GM18511 (cell line): ENCODE results near the gene PDE8B.

Experiments
- ATAC-seq: cut with Tn5 transposase; IDR thresholded peaks from one replicate; pipeline ENCODE4 v1.9.1; 2021; ENCODE audit warnings: mild to moderate bottlenecking, moderate library complexity; ENCODE audit not compliant: unreplicated experiment

Gene PDE8B

GRCh38 chr5:77282337-77283027, 72.0 kb downstream of the PDE8B start:
- ATAC-seq: no peak

GRCh38 chr5:77285251-77285841, 74.9 kb downstream of the PDE8B start:
- no peak for ATAC-seq

- no peak for ATAC-seq
These were observed 81.7 kb downstream of the PDE8B start for GRCh38 chr5:77292026-77292757.

- ATAC-seq: no peak
These were observed 83.7 kb downstream of the PDE8B start for GRCh38 chr5:77294185-77294584.

- ATAC-seq: no peak
These were observed 85.4 kb downstream of the PDE8B start for GRCh38 chr5:77295863-77296378.

- no peak for ATAC-seq
These were observed 87.7 kb downstream of the PDE8B start for GRCh38 chr5:77298146-77298545.

GRCh38 chr5:77300451-77300850, 90.0 kb downstream of the PDE8B start:
- ATAC-seq: no peak

GRCh38 chr5:77301447-77301883, 91.0 kb downstream of the PDE8B start:
- no peak for ATAC-seq

- ATAC-seq: no peak
These were observed 91.8 kb downstream of the PDE8B start for GRCh38 chr5:77302247-77302646.

GRCh38 chr5:77302653-77303052, 92.2 kb downstream of the PDE8B start:
- ATAC-seq: no peak

- ATAC-seq: no peak
These were observed 93.9 kb downstream of the PDE8B start for GRCh38 chr5:77304388-77304787.

- ATAC-seq: no peak
These were observed 94.9 kb downstream of the PDE8B start for GRCh38 chr5:77305222-77305846.

GRCh38 chr5:77305956-77306355, 95.5 kb downstream of the PDE8B start:
- ATAC-seq: no peak

GRCh38 chr5:77306531-77306930, 96.1 kb downstream of the PDE8B start:
- no peak for ATAC-seq

GRCh38 chr5:77308154-77308960, 97.9 kb downstream of the PDE8B start:
- no peak for ATAC-seq

- ATAC-seq: no peak
These were observed 98.7 kb downstream of the PDE8B start for GRCh38 chr5:77309140-77309539.

- ATAC-seq: no peak
These were observed 100.2 kb downstream of the PDE8B start for GRCh38 chr5:77310494-77311213.

GRCh38 chr5:77311214-77311571, 100.7 kb downstream of the PDE8B start:
- ATAC-seq: no peak

GRCh38 chr5:77312413-77312812, 101.9 kb downstream of the PDE8B start:
- no peak for ATAC-seq
